22Rv1 (cell line): ENCODE data around the gene ZNF687.
A peak's percentile ranks its signal among the peaks of the same experiment; 100 is the strongest.

Experiments used
- H3K27ac ChIP-seq: fragments of 450-650 bp; 2 replicates; pipeline ENCODE4 v1.5.1; 2017
- ZFX ChIP-seq: fragments of 450-650 bp; IDR thresholded peaks from 2 replicates; pipeline ENCODE4 v1.6.1; 2017; ENCODE audit warnings: antibody characterized with exemption, borderline replicate concordance
- TF ChIP-seq, protein P1 (sequence below): fragments of 450-650 bp; IDR thresholded peaks from 2 replicates; pipeline ENCODE4 v1.5.1; 2017; ENCODE audit warnings: mild to moderate bottlenecking

Gene ZNF687

GRCh38 chr1:151309811-151310323 is 27.8 kb downstream of the ZNF687 start:
- no peak overlapping the region for H3K27ac ChIP-seq
- TF ChIP-seq, protein P1, sequence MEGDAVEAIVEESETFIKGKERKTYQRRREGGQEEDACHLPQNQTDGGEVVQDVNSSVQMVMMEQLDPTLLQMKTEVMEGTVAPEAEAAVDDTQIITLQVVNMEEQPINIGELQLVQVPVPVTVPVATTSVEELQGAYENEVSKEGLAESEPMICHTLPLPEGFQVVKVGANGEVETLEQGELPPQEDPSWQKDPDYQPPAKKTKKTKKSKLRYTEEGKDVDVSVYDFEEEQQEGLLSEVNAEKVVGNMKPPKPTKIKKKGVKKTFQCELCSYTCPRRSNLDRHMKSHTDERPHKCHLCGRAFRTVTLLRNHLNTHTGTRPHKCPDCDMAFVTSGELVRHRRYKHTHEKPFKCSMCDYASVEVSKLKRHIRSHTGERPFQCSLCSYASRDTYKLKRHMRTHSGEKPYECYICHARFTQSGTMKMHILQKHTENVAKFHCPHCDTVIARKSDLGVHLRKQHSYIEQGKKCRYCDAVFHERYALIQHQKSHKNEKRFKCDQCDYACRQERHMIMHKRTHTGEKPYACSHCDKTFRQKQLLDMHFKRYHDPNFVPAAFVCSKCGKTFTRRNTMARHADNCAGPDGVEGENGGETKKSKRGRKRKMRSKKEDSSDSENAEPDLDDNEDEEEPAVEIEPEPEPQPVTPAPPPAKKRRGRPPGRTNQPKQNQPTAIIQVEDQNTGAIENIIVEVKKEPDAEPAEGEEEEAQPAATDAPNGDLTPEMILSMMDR: no peak
- TF ChIP-seq ZFX: no peak

DNA sequence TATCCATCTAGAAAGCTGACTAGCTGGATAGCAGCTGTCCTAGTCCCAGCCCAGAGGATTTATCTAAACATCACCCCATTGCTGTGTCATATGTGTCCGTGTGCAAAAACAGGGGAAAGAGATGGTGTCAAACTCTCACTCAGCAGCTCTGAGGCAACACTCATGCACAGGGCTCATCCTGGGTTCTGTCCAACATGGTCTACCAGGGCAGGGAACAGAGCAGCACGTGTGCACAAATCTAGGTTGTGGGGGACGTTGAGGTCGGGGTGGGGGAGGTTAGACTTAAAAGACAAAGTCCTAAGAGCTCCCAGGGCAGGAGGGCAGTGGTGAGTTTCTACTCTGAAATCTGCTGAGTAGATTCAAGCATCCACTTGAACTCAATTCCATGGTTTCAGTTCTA is 28.9 kb downstream of the ZNF687 start:
- TF ChIP-seq, protein P1: no peak
- no peak for TF ChIP-seq ZFX
- H3K27ac ChIP-seq: peak overlapping the region; percentile 19

GRCh38 chr1:151311589-151312331 is 29.7 kb downstream of the ZNF687 start:
- no peak for TF ChIP-seq ZFX
- TF ChIP-seq, protein P1: no peak
- peak overlapping the region; percentile 19 for H3K27ac ChIP-seq

- TF ChIP-seq ZFX: no peak
- TF ChIP-seq, protein P1: no peak
- H3K27ac ChIP-seq: no peak overlapping the region
Observed at GRCh38 chr1:151312411-151312810, 30.3 kb downstream of the ZNF687 start.

DNA sequence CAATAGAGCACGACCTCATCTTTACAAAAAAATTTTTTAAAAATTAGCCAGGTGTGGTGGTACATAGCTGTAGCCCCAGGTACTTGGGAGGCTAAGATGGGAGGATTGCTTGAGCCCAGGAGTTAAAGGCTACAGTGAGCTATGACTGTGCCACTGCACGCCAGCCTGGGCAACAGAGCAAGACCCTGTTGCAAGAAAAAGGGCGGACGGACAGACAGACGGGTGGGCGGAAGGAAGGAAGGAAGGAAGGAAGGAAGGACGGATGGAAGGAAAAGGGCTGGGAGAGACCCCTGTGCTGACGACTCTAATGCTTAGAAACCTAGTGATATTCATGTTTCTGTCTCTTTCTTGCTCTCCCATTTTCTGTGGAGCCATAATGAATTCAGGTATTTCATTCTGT is 30.7 kb downstream of the ZNF687 start:
- H3K27ac ChIP-seq: no peak overlapping the region
- TF ChIP-seq, protein P1: no peak
- TF ChIP-seq ZFX: no peak

DNA sequence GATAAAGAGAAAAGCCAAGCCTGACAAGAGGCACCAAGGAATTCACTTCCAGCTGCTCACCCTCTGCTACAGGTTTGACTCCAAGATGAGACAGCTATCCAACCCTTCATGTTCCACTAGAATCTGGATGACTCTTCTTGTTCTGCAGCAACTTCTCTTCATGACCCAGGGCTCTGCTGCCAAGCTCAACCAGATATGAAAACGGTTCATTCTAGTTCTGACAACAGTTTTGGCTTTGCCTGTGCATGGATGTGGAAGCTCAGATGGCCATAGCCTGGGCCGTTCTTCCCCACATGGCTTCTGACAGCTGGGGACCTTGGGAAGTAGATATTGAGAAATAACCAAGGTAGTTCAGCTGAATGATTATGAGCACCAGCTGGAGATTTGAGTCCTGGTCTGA is 31.4 kb downstream of the ZNF687 start:
- TF ChIP-seq ZFX: no peak
- TF ChIP-seq, protein P1: no peak

GRCh38 chr1:151314137-151314875 is 32.2 kb downstream of the ZNF687 start:
- no peak overlapping the region for H3K27ac ChIP-seq
- no peak for TF ChIP-seq ZFX
- TF ChIP-seq, protein P1: no peak

More for the DNA sequence above, 31.4 kb downstream of the ZNF687 start:
- H3K27ac ChIP-seq: no peak overlapping the region
